Measurements from ENCODE around the gene CD247.

The CD247 gene

GRCh38 chr1:167532375-167532774 is 14.0 kb upstream of the CD247 start:
- H3K4me3 ChIP-seq (replicated peaks; ENCODE audit: low read depth, low read length): no peak overlapping the region
- DNase-seq (ENCODE audit: extremely low read depth, low read depth): no peak
- TF ChIP-seq, protein P1, sequence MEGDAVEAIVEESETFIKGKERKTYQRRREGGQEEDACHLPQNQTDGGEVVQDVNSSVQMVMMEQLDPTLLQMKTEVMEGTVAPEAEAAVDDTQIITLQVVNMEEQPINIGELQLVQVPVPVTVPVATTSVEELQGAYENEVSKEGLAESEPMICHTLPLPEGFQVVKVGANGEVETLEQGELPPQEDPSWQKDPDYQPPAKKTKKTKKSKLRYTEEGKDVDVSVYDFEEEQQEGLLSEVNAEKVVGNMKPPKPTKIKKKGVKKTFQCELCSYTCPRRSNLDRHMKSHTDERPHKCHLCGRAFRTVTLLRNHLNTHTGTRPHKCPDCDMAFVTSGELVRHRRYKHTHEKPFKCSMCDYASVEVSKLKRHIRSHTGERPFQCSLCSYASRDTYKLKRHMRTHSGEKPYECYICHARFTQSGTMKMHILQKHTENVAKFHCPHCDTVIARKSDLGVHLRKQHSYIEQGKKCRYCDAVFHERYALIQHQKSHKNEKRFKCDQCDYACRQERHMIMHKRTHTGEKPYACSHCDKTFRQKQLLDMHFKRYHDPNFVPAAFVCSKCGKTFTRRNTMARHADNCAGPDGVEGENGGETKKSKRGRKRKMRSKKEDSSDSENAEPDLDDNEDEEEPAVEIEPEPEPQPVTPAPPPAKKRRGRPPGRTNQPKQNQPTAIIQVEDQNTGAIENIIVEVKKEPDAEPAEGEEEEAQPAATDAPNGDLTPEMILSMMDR (IDR thresholded peaks at IDR 0.05; ENCODE audit: low read depth, low read length, missing control alignments): no peak

- no peak overlapping the region for H3K4me3 ChIP-seq (replicated peaks; ENCODE audit: low read depth, low read length)
- TF ChIP-seq, protein P1 (IDR thresholded peaks at IDR 0.05; ENCODE audit: low read depth, low read length, missing control alignments): no peak
- peak; percentile 38 for DNase-seq (ENCODE audit: extremely low read depth, low read depth)
These were observed 11.6 kb upstream of the CD247 start for GRCh38 chr1:167529829-167530474.

GRCh38 chr1:167528057-167528728 is 9.9 kb upstream of the CD247 start:
- TF ChIP-seq, protein P1 (IDR thresholded peaks at IDR 0.05; ENCODE audit: low read depth, low read length, missing control alignments): no peak
- DNase-seq (ENCODE audit: extremely low read depth, low read depth): no peak

GRCh38 chr1:167526667-167527383 is 8.5 kb upstream of the CD247 start:
- no peak overlapping the region for H3K4me3 ChIP-seq (replicated peaks; ENCODE audit: low read depth, low read length)
- TF ChIP-seq, protein P1 (IDR thresholded peaks at IDR 0.05; ENCODE audit: low read depth, low read length, missing control alignments): no peak
- DNase-seq (ENCODE audit: extremely low read depth, low read depth): no peak

More at GRCh38 chr1:167528057-167528728, 9.9 kb upstream of the CD247 start:
- no peak overlapping the region for H3K4me3 ChIP-seq (replicated peaks; ENCODE audit: low read depth, low read length)

DNA sequence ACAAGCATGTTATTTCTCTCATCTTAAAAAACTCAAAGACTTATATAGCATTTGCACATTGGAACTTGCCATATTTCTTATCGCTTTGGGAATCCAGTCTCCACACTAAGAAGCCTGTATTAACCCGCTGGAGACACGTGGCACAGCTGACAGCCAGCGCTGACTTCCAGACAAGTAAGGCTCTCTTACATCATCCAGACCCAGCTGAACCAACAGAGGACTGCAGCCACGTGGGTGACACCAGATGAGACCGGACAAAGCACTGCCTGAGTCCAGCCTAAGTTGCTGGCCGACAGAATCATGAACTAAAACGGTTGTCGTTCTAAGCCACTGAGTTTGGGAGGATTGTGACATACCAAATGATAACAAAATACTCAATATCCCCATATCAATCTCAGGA is 6.3 kb upstream of the CD247 start:
- TF ChIP-seq, protein P1 (IDR thresholded peaks at IDR 0.05; ENCODE audit: low read depth, low read length, missing control alignments): no peak
- DNase-seq (ENCODE audit: extremely low read depth, low read depth): no peak
- no peak overlapping the region for H3K4me3 ChIP-seq (replicated peaks; ENCODE audit: low read depth, low read length)

GRCh38 chr1:167522246-167522645 is 3.9 kb upstream of the CD247 start:
- no peak overlapping the region for H3K4me3 ChIP-seq (replicated peaks; ENCODE audit: low read depth, low read length)
- DNase-seq (ENCODE audit: extremely low read depth, low read depth): no peak
- TF ChIP-seq, protein P1 (IDR thresholded peaks at IDR 0.05; ENCODE audit: low read depth, low read length, missing control alignments): no peak

Data from HFF-Myc (cell line).